HepG2 (cell line): ENCODE results near the gene HORMAD2.

Experiments
- CREM ChIP-seq, 2 experiments: sonication (generic) in 1 of 2; formaldehyde crosslinking in 1 of 2; IDR thresholded peaks; 2 replicates each; pipeline versions ENCODE4 v1.4.0 to v1.6.1; 2016 to 2020; ENCODE audit warnings: antibody characterized with exemption in 1 of 2, mild to moderate bottlenecking in 1 of 2, missing genetic modification reagents in 1 of 2
- POLR2A ChIP-seq, 2 experiments: IDR thresholded peaks; 2 replicates each; pipeline ENCODE4 v1.6.1; 2011; ENCODE audit warnings: low read depth in 2 of 2, low read length in 2 of 2, mild to moderate bottlenecking in 1 of 2, moderate library complexity in 1 of 2; ENCODE audit not compliant: insufficient read depth in 1 of 2
- TF ChIP-seq, protein P1 (sequence below): sonication (generic); IDR thresholded peaks from 2 replicates; pipeline ENCODE4 v1.6.1; 2016; ENCODE audit warnings: low read depth, borderline replicate concordance

DNA sequence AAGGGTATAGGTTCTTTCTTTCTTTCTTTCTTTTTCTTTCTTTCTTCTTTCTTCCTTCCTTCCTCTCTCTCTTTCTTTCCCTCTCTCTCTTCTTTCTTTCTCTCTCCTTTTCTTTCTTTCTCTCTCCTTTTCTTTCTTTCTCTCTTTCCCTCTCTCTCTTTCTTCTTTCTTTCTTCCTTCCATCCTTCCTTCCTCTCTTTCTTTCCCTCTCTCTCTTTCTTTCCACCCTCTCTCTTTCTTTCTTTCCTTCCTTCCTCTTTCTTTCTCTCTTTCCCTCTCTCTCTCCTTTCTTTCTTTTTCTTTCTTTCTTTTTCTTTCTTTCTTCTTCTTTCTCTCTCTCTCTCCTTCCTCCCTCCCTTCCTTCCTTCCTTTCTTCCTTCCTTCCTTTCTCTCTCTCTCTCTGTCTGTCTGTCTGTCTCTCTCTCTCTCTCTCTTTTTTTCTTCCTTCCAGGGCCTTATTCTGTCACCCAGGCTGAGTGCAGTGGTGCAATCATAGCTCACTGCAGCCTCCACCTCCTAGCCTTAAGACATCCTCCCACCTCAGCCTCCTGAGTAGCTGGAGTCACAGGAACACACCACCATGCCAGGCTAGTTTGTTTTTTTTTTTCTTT is 139.5 kb downstream of the HORMAD2 start:
- TF ChIP-seq, protein P1, sequence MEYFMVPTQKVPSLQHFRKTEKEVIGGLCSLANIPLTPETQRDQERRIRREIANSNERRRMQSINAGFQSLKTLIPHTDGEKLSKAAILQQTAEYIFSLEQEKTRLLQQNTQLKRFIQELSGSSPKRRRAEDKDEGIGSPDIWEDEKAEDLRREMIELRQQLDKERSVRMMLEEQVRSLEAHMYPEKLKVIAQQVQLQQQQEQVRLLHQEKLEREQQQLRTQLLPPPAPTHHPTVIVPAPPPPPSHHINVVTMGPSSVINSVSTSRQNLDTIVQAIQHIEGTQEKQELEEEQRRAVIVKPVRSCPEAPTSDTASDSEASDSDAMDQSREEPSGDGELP, result no peak
- no peak for TF ChIP-seq POLR2A (IDR thresholded peaks at IDR 0.05; ENCODE audit: insufficient read depth in 1 of 2, low read depth in 2 of 2, low read length in 2 of 2)
- TF ChIP-seq CREM (IDR thresholded peaks at IDR 0.05), result no peak
- no peak for TF ChIP-seq CREM (CRISPR knock-in tag; IDR thresholded peaks at IDR 0.05)
